ENCODE data around the gene LRP3.
"Not testable (repeated sequence)": the region's sequence is repeated elsewhere in the genome, so short reads cannot be mapped to it uniquely, and the experiment has no call there.

LRP3 gene

DNA sequence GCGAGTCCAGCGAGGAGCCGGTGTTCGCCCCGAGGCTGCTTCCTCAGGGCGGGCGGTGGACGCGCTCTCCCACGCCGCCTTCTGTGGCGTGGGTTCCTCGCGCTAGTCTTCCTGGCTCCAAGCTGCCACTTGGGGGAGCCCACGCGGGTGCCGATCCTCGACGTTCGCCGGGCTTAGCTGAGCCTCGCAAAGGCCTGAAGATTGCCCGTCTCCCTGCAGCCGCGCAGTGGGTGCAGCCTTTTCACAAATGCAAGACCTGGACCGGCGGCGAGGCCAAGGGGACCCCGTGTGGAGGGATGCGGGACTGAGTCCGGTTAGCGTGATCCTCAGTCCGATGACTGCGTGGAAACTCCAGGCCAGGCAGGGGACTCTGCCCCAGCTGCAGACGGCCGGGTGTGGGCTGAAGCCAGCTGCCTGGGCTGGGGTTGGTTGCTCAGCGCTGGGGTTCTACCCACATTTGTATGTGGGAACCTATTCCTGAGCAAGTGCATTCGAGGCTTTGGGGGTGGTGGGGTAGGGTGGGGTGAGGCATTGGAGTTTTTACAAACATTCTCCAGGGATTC lies 16.6 kb upstream of the LRP3 start:
- no peak for DNase-seq

DNA sequence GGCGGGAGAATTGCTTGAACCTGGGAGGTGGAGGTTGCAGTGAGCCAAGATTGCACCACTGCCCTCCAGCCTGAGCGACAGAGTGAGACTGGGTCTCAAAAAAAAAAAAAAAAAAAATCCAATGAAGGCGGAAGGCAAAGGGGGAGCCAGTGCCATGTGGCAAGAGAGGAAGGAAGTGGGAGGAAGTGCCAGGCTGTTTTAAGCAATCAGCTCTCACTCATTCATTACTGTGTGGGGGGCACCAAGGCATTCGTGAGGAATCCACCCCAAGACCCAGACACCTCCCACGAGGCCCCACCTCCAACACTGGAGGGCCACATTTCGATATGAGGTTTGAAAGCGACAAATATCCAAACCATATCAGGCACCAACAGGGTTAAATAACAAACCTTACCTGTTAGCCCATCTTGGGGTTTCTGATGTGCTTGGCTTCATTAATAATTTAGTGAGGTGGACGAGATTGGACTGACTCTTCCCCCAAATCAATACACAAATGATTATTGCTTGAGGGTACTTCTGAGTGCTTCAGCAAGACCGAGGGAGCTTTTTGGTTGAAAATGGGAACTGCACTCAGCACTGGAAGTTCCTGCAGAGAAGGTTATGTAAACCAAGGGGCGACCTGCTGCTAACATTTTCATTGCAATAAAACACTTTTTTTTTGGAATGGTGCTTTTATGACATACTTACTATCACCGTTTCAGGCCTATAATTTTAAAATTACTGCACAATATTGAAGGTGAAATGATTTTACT lies 7.5 kb upstream of the LRP3 start:
- no peak for DNase-seq

DNA sequence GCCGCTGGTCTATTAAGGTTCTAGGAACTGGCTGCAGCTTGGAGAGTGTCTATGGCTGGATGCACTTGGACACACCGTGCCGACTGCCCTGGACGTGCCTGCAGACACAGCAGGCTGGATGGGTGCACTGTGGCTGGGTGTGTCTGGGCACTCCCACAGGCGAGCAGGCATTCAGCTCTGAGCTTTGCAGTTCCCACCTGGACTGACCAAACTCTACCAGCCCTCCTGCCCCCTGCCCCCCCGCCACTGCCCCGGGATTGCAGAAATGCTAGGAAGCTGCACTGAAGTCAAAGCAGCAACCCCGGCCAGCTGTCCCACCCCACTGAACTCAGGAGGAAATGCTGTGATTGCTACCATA lies 7.0 kb upstream of the LRP3 start:
- no peak for DNase-seq

- no peak for DNase-seq
Observed at GRCh38 chr19:33189453-33189852, 4.7 kb upstream of the LRP3 start.

GRCh38 chr19:33191092-33191491 lies 3.0 kb upstream of the LRP3 start:
- not testable (repeated sequence) for DNase-seq

- no peak for DNase-seq
Observed at GRCh38 chr19:33191501-33191900, 2.6 kb upstream of the LRP3 start.

DNA sequence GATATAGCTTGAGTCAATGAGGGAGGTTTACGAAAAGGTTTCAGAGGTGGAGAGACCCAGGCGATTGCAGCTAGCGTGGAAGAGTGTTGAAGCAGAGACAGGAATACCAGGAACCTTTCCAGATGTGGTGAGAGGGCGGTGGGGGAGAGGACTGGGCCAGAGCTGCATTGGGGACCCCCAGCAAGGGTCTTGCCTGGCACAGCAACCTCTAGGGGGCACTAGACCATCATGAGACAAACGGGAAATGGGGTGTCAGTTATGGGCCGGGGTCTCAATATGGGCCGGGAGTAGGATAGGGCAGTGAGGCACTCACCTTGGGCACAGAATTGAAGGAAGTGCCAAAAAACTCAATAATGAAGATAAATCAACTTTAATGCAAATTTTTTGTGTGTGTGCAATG lies 2.1 kb upstream of the LRP3 start:
- DNase-seq = no peak

DNA sequence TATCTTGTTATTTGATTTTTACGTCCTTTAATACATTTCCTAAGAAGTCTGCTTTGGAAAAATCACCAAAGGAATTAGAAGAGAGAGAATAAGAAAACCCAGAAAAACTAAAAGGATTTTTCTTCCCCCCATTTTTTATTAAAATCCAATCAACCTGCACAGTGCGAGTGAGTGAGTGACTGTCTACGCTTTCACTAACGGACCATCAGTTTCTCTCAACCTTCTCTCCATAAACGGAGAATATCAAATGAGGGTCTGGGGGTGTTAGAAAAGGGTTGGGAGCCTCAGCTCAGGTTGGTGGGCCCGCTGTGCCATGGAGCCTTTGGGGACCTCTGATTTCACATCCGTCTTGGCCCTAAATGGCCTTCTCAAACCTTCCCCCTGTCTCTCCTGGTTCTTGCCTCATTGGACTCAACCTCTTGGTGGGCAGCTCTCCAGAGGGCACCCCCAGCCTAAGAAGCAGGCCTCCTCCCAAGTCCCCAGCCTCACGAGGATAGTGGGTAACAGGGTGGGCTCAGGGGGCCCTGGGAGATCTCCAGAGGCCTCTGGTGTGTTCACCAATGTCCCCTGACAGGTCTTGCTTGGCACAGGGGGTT lies 763 bp upstream of the LRP3 start:
- no peak for DNase-seq

GRCh38 chr19:33194532-33194885 lies 379 bp downstream of the LRP3 start:
- no peak for DNase-seq

DNA sequence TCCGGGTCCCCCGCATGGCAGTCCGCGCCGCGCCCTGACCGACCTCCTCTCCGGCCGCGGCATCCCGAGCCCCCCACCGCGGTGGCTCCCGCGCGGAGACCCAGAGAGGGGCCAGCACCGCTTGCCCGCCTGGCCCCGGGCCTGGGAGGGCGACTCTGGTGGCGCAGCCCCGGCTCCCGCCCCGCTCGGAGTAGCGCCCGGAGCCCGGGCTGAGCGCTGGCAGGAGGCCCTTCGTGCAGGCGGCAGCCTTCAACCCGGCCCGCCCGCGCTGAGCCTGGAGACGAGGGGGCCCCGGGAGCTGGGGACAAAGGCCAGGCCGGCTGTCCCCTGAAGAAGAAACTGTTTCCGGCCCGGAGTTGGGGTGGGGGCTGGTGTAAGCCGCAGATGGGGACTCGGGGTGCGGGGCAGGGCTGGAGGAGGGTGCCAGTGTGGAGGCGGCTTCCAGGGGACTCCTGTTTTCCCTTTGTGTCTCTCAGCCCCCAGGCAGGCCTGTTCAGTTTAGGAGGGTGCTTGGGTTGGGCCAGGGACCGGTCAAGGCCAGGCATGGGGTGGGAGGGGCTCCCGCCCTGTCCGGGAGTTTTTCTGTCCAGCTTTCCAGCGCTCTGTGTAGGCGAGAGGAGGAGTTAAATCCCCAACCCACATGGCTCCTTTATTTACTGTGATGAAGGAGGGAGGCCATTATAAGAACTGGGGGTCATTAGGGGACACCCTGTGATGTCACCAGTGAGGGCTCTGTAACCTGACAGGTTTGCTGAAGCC lies 935 bp downstream of the LRP3 start:
- no peak for DNase-seq

- no peak for DNase-seq
Observed at GRCh38 chr19:33195645-33196347, 1.7 kb downstream of the LRP3 start.

GRCh38 chr19:33196446-33197193 lies 2.5 kb downstream of the LRP3 start:
- no peak for DNase-seq

- no peak for DNase-seq
Observed at GRCh38 chr19:33197591-33198000, 3.5 kb downstream of the LRP3 start.

- no peak for DNase-seq
Observed at GRCh38 chr19:33198169-33198568, 4.0 kb downstream of the LRP3 start.

GRCh38 chr19:33199441-33200265 lies 5.5 kb downstream of the LRP3 start:
- DNase-seq = no peak

GRCh38 chr19:33201473-33201872 lies 7.3 kb downstream of the LRP3 start:
- DNase-seq = no peak

DNA sequence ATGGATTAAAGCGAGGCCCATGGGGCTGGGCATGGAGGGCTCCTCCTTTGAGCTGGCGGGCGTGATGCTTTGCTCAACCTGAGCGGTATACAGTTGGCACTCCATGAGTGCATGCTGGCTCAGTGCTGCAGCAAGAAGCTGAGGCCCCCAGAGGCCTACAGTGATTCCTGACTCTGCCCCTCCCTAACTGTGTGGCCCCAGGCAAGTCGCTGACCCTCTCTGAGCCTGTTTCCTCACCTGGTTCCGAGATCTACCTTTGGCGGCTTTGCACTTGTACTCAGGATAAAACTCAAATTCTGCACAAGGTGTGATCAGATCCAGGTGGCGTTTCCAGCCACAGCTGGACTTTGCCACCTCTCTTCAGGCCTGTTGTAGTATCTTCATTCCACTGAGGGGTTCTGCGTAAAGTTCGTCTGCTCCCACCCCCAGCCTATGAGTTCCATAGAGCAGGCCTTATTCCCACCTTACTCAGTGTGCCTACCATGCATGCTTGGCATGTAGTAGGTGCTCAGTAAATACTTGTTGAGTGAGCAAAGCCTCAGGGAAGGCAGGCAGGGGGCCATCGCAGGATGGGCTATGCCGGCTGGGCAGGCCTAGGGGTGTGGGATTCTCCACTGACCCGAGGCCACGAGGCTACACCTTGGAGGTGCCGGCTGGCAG lies 7.9 kb downstream of the LRP3 start:
- DNase-seq = no peak

DNA sequence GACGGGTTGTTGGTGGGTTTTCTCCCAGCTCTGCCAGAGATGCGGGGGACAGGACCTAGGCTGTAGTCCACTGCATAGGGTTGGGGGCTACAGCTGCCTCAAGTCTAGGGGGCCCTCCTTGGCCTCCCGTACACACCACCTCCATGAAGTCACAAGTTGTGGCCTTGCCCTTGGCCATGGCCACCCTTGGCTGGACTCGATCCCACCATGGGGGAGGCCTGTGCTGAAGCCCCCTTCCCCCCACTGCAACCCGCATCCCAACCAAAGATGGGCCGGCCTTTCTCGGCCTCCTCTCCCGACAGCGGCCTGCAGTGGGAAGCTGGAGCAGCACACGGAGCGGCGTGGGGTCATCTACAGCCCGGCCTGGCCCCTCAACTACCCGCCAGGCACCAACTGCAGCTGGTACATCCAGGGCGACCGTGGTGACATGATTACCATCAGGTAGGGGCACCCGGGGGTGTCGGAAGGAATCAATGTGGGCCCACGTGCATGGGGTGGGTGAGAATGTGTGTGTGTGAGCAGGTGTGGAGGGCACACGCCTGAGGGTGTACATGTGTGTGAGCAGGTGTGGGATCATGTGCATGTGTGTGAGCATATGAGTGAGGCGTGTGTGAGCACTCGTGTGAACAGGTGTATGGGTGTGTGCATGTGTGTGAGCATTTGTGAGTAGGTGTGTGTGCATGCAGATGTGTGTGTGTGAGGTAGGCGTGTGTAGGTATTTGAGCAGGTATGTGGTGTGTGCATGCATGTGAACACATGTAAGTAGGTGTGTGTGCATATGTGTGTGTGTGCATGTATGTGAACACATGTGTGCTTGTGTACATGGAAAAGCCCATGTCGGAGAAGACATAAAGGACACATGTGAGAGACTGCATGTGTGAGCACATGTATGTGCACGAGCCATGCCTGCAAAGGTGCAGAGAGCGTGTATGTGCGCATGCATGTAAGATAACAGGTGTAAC lies 8.7 kb downstream of the LRP3 start:
- no peak for DNase-seq

GRCh38 chr19:33203529-33203928 lies 9.4 kb downstream of the LRP3 start:
- no peak for DNase-seq
